Skeletal muscle cell (primary cell): ENCODE measurements around the gene ST3GAL5.
A peak's percentile ranks its signal among the peaks of the same experiment; 100 is the strongest.
"Not testable (repeated sequence)": the region's sequence is repeated elsewhere in the genome, so short reads cannot be mapped to it uniquely, and the experiment has no call there.

Experiments
- DNase-seq: peaks from one replicate; pipeline ENCODE4 v3.0.0-alpha.2; 2010; ENCODE audit warnings: low read depth
- H3K4me3 ChIP-seq: 2 replicates; pipeline ENCODE4 v1.5.1; 2011; ENCODE audit warnings: low read depth, mild to moderate bottlenecking, control low read depth, low read length, moderate library complexity

ST3GAL5 gene

GRCh38 chr2:85888684-85889626 is at the start of gene ST3GAL5:
Gene ST3GAL5, minus strand, starts transcription at chr2:85888990. Its CDS starts 85 bp downstream, at chr2:85888905.
- no peak for DNase-seq
- peak within 1 kb of the TSS; percentile 62 for H3K4me3 ChIP-seq

GRCh38 chr2:85938456-85938855 is 49.7 kb upstream of the ST3GAL5 start:
- H3K4me3 ChIP-seq = no peak overlapping the region
- DNase-seq = no peak

- H3K4me3 ChIP-seq = no peak overlapping the region
- no peak for DNase-seq
These were observed 48.3 kb upstream of the ST3GAL5 start for GRCh38 chr2:85937069-85937439.

GRCh38 chr2:85936421-85937068 is 47.8 kb upstream of the ST3GAL5 start:
- H3K4me3 ChIP-seq = no peak overlapping the region
- no peak for DNase-seq

- no peak overlapping the region for H3K4me3 ChIP-seq
- DNase-seq = peak; percentile 41
These were observed 47.0 kb upstream of the ST3GAL5 start for GRCh38 chr2:85935746-85936208.

- H3K4me3 ChIP-seq = no peak overlapping the region
- DNase-seq = no peak
These were observed 46.5 kb upstream of the ST3GAL5 start for GRCh38 chr2:85935170-85935745.

- DNase-seq = no peak
- H3K4me3 ChIP-seq = no peak overlapping the region
These were observed 45.2 kb upstream of the ST3GAL5 start for GRCh38 chr2:85933753-85934594.

- H3K4me3 ChIP-seq, DNase-seq: not testable (repeated sequence)
These were observed 42.4 kb upstream of the ST3GAL5 start for GRCh38 chr2:85931151-85931550.

GRCh38 chr2:85930129-85931124 is 41.6 kb upstream of the ST3GAL5 start:
- no peak overlapping the region for H3K4me3 ChIP-seq
- no peak for DNase-seq

GRCh38 chr2:85929096-85930050 is 40.6 kb upstream of the ST3GAL5 start:
- DNase-seq = no peak

GRCh38 chr2:85926931-85927661 is 38.3 kb upstream of the ST3GAL5 start:
- H3K4me3 ChIP-seq = no peak overlapping the region
- no peak for DNase-seq

More at GRCh38 chr2:85929096-85930050, 40.6 kb upstream of the ST3GAL5 start:
- no peak overlapping the region for H3K4me3 ChIP-seq

- DNase-seq = no peak
- H3K4me3 ChIP-seq = no peak overlapping the region
These were observed 37.7 kb upstream of the ST3GAL5 start for GRCh38 chr2:85926526-85926925.

GRCh38 chr2:85925216-85925671 is 36.5 kb upstream of the ST3GAL5 start:
- DNase-seq = no peak
- no peak overlapping the region for H3K4me3 ChIP-seq

- no peak overlapping the region for H3K4me3 ChIP-seq
- peak; percentile 62 for DNase-seq
These were observed 35.7 kb upstream of the ST3GAL5 start for GRCh38 chr2:85924522-85924921.

- H3K4me3 ChIP-seq = no peak overlapping the region
- no peak for DNase-seq
These were observed 33.4 kb upstream of the ST3GAL5 start for GRCh38 chr2:85922199-85922598.

GRCh38 chr2:85921659-85922058 is 32.9 kb upstream of the ST3GAL5 start:
- no peak for DNase-seq
- no peak overlapping the region for H3K4me3 ChIP-seq
